GM19099 (cell line): ENCODE measurements around the gene PPP2R5E.

Source experiments
- POLR2A ChIP-seq: IDR thresholded peaks from 3 replicates; pipeline ENCODE4 v1.6.1; 2011; ENCODE audit warnings: low read depth; ENCODE audit not compliant: insufficient read length; ENCODE audit errors: extremely low read depth

The PPP2R5E gene

GRCh38 chr14:63435204-63435603 is 108.0 kb downstream of the PPP2R5E start:
- no peak for TF ChIP-seq POLR2A

DNA sequence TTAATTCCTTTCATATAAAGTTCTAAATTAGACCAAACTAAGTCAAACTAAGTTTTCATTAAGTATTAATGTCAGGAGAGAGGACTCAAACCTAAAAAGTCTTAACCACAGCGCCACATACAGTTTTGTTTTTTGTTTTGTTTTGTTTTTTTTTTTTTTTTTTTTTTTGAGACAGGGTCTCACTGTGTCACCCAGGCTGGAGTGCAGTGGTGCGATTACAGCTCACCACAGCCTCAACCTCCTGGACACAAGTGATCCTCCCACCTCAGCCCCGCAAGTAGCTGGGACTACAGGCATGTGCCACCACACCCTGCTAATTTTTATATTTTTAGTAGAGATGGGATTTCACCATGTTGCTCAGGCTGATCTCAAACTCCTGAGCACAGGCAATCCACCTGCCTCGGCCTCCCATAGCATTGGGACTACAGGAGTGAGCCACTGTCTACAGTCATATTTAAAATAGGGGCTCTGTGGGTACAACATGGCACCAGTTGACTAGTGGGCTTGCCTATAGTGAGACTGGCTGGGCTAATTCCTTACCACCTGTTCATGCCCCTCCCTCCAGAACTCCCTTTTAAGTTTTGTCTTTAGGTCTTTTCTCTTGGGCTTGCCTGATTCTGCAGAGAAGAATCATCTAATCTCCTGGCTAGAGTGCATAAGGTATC is 110.2 kb downstream of the PPP2R5E start:
- no peak for TF ChIP-seq POLR2A

- no peak for TF ChIP-seq POLR2A
Observed at GRCh38 chr14:63432228-63432627, 110.9 kb downstream of the PPP2R5E start.

GRCh38 chr14:63431466-63431865 is 111.7 kb downstream of the PPP2R5E start:
- TF ChIP-seq POLR2A, result no peak

DNA sequence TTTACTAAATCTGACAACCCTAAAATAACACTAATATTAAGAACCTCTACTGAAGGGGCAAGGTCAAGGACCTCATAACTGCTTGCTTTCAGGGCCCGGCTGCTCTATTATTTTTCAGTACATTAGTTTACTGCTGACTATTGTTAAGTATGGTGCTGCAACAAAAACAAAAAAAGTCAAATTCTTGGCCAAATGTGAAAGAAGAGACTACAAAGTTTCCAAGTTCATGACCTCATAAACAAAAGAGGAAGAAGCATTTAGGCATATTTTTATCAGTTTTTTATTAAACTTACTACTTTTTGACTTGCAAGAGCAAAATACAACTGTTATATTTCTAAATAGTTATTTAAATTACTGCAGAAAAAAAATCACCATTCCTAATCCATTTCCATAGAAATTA is 114.7 kb downstream of the PPP2R5E start:
- no peak for TF ChIP-seq POLR2A

GRCh38 chr14:63426838-63427352 is 116.3 kb downstream of the PPP2R5E start:
- no peak for TF ChIP-seq POLR2A

DNA sequence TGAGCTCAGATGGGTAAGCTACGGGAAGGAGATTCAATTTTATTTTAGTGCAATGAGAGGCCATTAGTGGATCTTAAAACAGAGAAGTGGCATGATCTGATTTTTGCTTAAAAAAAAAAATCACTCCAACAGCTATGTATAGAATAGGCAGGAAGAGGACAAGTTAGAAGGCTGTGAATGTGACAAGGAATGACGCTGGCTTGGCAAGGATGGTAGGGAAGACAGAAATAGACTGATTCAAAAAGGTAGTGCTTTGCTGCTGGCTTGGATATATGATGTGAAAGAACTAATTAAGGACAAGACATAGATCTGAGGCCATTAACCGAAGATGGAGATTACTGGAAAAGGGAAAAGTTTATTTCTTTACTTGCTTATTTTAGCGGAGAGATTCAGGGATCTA is 119.3 kb downstream of the PPP2R5E start:
- TF ChIP-seq POLR2A, result no peak

DNA sequence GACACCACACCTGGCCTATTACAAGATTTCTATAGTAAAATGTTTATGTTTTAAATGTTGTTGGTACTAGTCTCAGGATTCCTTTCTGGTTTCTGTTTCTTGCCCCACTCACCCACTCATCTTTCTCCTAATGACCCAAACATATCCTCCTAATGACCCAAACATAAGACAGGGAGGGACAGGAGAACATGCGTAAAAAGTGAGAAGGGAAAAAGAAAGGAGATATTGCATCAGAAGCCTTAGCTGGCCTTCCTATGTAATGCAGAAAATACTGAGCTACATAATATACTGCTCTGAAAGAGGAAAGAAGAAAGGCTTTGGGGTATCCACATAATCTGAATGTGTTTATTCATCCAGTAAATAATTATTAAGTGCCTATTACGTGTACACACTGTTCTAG is 119.8 kb downstream of the PPP2R5E start:
- no peak for TF ChIP-seq POLR2A

- TF ChIP-seq POLR2A, result no peak
Observed at GRCh38 chr14:63421919-63422318, 121.3 kb downstream of the PPP2R5E start.

DNA sequence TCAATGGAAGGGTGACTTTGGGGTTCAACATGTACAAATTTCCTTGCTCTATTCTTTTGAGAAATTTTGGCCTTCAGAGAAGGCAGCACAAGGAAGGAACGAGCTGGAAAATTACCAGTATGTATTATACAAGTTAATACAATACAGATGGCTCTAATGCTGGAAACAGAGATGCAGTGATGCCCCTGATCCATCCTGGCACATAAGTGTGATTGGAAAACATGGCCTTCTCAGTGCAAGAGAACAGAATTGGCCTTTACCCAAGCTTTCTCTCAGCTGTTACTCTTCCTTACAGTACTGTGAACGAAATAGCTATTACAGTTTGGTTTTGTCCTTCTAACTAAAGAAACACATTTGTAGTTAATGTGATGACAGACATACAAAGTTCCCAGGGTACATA is 122.0 kb downstream of the PPP2R5E start:
- no peak for TF ChIP-seq POLR2A

GRCh38 chr14:63418020-63418419 is 125.2 kb downstream of the PPP2R5E start:
- no peak for TF ChIP-seq POLR2A

DNA sequence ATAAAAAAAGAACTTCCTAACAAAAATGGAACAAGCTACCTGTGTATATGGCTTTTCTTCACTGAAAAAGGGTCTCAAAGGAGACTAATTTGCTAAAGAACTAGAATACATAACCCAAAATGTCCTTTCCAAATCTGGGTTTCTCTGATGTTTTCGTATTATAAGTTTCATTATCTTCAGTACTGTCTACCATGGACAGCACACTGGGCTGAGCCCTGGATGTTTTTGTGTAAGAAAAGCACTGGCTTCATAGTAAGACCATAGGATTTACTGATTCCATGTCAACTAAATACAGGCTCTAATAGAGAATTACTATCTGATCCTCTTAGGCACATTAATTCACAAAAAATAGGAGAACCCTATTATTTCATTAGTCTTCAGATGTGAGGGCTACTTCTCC is 130.2 kb downstream of the PPP2R5E start:
- TF ChIP-seq POLR2A, result no peak

- TF ChIP-seq POLR2A, result no peak
Observed at GRCh38 chr14:63406333-63406732, 136.8 kb downstream of the PPP2R5E start.

GRCh38 chr14:63405715-63406114 is 137.5 kb downstream of the PPP2R5E start:
- TF ChIP-seq POLR2A, result no peak

- no peak for TF ChIP-seq POLR2A
Observed at GRCh38 chr14:63404906-63405305, 138.3 kb downstream of the PPP2R5E start.

- TF ChIP-seq POLR2A, result no peak
Observed at GRCh38 chr14:63401646-63402045, 141.5 kb downstream of the PPP2R5E start.

DNA sequence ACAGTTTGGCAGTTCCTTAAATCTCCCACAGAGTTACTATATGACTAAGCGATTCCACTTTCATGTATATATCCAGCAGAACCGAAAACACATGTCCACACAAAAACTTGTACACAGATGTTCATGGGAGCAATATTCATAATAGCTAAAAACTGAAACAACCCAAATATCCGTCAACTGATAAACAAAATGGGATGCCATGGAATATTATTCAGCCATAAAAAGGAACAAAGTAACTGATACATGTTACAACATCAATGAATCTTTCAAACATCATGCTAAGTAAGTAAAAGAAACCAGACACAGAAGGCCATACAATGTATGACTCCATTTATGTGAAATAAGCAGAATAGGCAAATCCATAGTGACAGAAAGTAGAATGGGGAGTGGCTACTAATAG is 144.2 kb downstream of the PPP2R5E start:
- no peak for TF ChIP-seq POLR2A
